GM12878 (cell line): ENCODE data around the gene LMTK2.

ENCODE experiments used
- CTCF ChIP-seq, 3 experiments: IDR thresholded peaks in 2 of 3; conservative IDR thresholded peaks in 1 of 3; 2 replicates each; pipeline ENCODE4 v1.5.1; 2011; ENCODE audit warnings: low read depth in 3 of 3, low read length in 3 of 3, mild to moderate bottlenecking in 3 of 3, control low read depth in 2 of 3, moderate library complexity in 2 of 3, inconsistent platforms in 1 of 3, mixed read lengths in 1 of 3; ENCODE audit not compliant: control insufficient read depth in 2 of 3, insufficient read depth in 1 of 3; ENCODE audit errors: extremely low read depth in 1 of 3
- ELK1 ChIP-seq: IDR thresholded peaks from 2 replicates; pipeline ENCODE4 v1.6.1; 2012; ENCODE audit warnings: low read depth, low read length, improper control_type of control experiment
- EZH2 ChIP-seq: IDR thresholded peaks from 2 replicates; pipeline ENCODE4 v1.6.1; 2012; ENCODE audit warnings: low read depth, mild to moderate bottlenecking, control low read depth, inconsistent platforms, low read length, borderline replicate concordance; ENCODE audit not compliant: control insufficient read depth
- FOS ChIP-seq: IDR thresholded peaks from 3 replicates; pipeline ENCODE4 v1.6.1; 2011; ENCODE audit warnings: borderline replicate concordance; ENCODE audit not compliant: insufficient read length; ENCODE audit errors: extremely low read depth
- MAX ChIP-seq: IDR thresholded peaks from 2 replicates; pipeline ENCODE4 v1.6.1; 2012; ENCODE audit warnings: low read depth, low read length, improper control_type of control experiment
- POLR2AphosphoS5 ChIP-seq: IDR thresholded peaks from 2 replicates; pipeline ENCODE4 v1.6.1; 2011; ENCODE audit warnings: mild to moderate bottlenecking, low read length, inconsistent platforms
- RAD21 ChIP-seq: IDR thresholded peaks from 2 replicates; pipeline ENCODE4 v1.6.1; 2011; ENCODE audit warnings: mild to moderate bottlenecking, low read depth, low read length, moderate library complexity; ENCODE audit not compliant: insufficient read depth
- SP1 ChIP-seq: IDR thresholded peaks from one replicate; pipeline ENCODE4 v1.6.1; 2011; ENCODE audit warnings: low read depth, low read length
- STAT3 ChIP-seq: IDR thresholded peaks from 2 replicates; pipeline ENCODE4 v1.6.1; 2011; ENCODE audit warnings: low read depth, low read length, improper control_type of control experiment
- ZBTB33 ChIP-seq: fragments of 450-650 bp; IDR thresholded peaks from 2 replicates; pipeline ENCODE4 v1.6.1; 2017; ENCODE audit warnings: mild to moderate bottlenecking
- ZSCAN29 ChIP-seq: fragments of 450-650 bp; IDR thresholded peaks from 2 replicates; pipeline ENCODE4 v1.6.1; 2017; ENCODE audit warnings: mild to moderate bottlenecking, moderate library complexity
- TF ChIP-seq, protein P1 (sequence below): IDR thresholded peaks from 2 replicates; pipeline ENCODE4 v1.6.1; 2012; ENCODE audit warnings: mild to moderate bottlenecking, low read depth, low read length

GRCh38 chr7:98085674-98086073, 21.0 kb upstream of the LMTK2 start:
- TF ChIP-seq CTCF (IDR thresholded peaks at IDR 0.05 in 2 of 3, conservative IDR thresholded peaks at IDR 0.05 in 1 of 3; ENCODE audit: control insufficient read depth in 2 of 3, extremely low read depth in 1 of 3, insufficient read depth in 1 of 3, low read depth in 3 of 3, low read length in 3 of 3), result no peak
- TF ChIP-seq SP1, result no peak
- no peak for TF ChIP-seq POLR2AphosphoS5
- TF ChIP-seq RAD21, result no peak
- no peak for TF ChIP-seq MAX
- TF ChIP-seq ZSCAN29, result no peak
- TF ChIP-seq ZBTB33, result no peak
- no peak for TF ChIP-seq FOS
- TF ChIP-seq, protein P1, sequence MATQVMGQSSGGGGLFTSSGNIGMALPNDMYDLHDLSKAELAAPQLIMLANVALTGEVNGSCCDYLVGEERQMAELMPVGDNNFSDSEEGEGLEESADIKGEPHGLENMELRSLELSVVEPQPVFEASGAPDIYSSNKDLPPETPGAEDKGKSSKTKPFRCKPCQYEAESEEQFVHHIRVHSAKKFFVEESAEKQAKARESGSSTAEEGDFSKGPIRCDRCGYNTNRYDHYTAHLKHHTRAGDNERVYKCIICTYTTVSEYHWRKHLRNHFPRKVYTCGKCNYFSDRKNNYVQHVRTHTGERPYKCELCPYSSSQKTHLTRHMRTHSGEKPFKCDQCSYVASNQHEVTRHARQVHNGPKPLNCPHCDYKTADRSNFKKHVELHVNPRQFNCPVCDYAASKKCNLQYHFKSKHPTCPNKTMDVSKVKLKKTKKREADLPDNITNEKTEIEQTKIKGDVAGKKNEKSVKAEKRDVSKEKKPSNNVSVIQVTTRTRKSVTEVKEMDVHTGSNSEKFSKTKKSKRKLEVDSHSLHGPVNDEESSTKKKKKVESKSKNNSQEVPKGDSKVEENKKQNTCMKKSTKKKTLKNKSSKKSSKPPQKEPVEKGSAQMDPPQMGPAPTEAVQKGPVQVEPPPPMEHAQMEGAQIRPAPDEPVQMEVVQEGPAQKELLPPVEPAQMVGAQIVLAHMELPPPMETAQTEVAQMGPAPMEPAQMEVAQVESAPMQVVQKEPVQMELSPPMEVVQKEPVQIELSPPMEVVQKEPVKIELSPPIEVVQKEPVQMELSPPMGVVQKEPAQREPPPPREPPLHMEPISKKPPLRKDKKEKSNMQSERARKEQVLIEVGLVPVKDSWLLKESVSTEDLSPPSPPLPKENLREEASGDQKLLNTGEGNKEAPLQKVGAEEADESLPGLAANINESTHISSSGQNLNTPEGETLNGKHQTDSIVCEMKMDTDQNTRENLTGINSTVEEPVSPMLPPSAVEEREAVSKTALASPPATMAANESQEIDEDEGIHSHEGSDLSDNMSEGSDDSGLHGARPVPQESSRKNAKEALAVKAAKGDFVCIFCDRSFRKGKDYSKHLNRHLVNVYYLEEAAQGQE, result no peak
- no peak for TF ChIP-seq STAT3
- TF ChIP-seq ELK1, result no peak
- TF ChIP-seq EZH2, result no peak
